NCI-H526 (cell line): ENCODE results near the gene IQCN.
A peak's percentile ranks its signal among the peaks of the same experiment; 100 is the strongest.

ENCODE experiments used
- DNase-seq, 2 experiments: peaks; one replicate each; lab custom pipeline; 2025; lab: John Stamatoyannopoulos, UW

The IQCN gene

DNA sequence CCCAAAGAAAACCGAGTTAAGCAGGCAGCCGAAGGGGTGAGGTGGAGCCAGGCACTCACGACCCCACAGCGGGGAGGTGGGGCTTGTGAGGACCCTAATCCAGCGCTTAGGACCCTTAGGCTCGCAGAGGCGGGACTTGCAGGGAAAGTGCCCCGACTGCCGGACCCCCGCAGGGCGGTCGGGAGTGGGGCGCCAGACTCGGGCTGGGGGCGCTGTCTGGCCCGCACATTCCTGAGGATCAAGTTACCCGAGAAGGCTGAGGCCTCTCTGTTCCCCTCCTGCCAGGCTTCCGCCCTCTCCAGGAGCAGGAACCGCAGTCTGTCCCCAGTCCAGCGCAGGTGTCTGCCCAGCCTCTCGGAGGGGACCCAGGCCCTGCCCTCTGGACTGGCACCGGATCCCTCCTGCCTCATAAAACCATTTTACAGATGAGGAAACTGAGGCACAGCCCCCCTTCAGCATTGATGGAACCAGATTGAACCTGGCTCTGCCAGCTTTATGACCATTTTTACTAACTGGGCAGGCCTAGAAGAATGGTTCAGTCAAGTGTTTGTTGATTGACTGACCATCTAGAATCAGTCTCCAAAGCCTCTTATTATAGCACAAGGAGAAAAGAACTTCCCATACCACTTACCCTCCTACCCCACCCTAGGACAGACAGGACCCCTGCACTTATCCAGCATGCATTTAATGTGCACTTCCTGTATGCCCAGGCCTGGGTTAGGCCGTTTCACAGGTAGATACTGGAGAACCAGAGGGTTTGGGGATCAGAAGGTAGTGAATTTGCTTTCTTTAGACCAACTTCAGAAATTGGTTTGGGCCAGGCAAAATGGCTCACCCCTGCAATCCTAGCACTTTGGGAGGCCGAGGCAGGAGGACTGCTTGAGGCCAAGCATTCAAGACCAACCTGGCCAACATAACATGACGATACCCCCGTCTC is 13.9 kb upstream of the IQCN start:
- no peak for DNase-seq

DNA sequence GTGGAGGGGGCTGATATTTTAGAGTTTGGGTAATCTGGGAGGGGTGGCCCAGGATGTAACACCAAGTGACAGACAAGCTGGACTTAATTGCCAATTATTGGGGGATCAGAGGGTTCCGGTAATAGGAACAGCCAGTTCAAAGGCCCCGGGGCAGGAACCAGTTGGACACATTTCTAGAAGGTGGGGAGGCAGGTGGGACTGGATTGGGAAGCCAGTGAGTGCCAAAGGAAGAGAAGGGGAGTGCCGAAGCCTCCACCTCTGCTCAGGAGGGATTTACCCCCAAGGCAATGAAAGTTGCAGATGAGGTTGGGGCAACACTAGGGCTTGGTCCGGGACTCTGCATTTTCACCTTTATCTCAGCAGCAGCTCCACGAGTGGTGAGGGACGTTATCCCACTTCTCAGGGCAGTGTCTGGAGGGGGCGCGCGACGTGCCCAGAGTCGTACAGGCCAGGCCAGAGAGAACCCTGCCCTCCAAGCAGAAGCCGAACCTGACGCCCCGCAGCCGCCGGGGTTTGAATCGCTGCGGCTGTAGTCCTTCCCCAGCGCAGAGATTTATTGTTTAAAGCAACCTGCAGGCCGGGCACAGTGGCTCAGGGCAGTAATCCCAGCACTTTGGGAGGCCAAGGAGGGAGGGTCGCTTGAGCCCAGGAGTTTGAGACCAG is 12.9 kb upstream of the IQCN start:
- no peak for DNase-seq

DNA sequence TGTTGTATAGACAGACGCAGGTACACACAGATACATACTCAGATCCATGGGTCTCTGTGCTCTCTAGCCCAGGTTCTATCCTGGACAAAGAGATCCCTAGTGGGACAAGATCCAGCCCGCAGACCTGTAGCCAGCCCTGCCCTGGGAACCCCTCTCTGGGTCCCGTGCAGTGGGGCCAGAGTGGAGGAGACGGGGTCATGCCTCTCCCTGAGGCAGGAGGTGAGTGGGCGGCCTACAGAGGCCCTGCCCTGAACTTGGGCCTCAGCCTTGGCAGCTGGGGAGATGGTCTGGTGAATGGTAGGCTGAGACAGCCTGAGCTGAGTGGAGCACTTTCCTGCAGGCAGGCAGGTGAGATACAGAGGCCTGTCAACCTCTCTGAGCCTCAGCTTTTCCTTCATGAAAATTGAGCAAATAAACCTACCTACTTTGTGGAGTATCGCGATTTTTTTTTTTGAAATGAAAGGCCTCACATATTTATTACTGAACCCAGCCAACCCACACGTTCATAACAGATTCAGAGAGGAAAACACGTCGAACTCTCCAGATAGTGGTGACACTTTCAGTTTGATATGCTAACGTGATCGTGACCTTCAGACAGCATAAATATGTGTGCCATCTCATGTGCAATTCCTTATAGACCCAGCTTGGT is 10.6 kb upstream of the IQCN start:
- DNase-seq: no peak

DNA sequence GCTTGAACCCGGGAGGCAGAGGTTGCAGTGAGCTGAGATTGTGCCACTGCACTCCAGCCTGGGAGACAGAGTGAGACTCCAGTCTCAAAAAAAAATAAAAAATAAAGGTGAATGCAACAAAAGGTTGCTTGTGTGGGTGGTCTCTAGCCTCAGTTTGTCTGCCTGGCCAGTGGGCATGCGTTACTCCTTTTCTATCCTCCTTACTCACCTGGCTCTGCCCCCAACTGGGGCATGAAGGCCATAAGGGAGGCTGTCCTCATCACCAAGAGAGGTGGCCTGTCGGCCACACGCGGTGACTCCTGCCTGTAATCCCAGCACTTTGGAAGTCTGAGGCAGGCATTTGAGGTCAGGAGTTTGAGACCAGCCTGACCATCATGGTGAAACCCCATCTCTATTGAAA is 9.1 kb upstream of the IQCN start:
- no peak for DNase-seq

DNA sequence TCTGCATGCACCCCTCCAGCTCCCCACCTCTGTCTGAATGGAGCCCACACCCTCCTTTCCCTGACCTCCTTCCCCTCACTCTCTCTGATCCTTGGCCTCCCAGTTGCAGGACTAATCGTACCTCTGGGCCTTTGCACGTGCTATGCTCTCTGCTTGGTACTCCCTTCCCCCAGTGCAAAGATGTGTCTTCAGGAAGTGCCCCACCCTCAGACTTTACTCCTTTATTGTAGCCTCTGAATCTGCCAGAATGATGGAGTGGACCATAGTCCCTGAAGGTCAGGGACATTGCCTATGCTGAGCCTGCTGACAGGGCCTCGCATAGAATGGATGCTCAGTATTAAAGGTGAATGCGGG is 8.5 kb upstream of the IQCN start:
- DNase-seq: no peak

DNA sequence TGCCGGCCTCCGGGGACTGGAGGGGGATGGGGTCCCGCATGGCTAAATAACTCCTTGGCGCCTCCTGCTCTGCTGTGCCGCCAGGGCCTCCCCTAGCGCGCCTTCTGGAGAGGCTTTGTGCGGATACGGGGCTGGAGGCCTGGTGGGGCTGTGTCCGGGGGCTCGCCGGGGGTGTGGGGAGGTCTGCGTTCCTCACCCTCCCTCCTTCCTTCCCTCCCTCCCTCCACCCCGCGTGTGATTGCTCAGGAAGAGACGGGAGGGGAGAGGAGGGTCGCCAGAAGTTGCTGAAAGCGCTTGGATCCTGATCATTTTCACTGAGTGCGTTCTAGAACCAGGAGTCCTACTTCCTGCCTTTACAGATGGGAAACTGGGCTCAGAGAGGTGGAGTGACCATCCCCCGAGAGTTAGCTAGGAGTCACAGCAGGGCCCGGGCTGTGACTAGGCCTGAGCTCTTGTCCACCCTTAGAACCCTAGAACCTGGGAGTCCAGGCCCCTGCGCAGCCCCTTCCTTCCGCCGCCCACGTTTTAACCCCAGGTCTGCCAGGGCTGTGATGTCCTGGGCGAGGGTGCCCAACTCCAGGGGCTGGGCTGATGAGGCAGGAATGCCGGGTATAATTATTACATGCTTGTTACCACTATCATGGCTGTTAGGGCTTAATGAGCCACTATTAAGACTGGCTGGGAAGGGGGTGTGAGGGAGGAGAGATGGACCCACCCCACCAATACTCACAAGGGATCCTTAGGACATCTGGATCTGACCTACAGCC is 8.0 kb upstream of the IQCN start:
- peak; percentile 35 to 41 for DNase-seq

DNA sequence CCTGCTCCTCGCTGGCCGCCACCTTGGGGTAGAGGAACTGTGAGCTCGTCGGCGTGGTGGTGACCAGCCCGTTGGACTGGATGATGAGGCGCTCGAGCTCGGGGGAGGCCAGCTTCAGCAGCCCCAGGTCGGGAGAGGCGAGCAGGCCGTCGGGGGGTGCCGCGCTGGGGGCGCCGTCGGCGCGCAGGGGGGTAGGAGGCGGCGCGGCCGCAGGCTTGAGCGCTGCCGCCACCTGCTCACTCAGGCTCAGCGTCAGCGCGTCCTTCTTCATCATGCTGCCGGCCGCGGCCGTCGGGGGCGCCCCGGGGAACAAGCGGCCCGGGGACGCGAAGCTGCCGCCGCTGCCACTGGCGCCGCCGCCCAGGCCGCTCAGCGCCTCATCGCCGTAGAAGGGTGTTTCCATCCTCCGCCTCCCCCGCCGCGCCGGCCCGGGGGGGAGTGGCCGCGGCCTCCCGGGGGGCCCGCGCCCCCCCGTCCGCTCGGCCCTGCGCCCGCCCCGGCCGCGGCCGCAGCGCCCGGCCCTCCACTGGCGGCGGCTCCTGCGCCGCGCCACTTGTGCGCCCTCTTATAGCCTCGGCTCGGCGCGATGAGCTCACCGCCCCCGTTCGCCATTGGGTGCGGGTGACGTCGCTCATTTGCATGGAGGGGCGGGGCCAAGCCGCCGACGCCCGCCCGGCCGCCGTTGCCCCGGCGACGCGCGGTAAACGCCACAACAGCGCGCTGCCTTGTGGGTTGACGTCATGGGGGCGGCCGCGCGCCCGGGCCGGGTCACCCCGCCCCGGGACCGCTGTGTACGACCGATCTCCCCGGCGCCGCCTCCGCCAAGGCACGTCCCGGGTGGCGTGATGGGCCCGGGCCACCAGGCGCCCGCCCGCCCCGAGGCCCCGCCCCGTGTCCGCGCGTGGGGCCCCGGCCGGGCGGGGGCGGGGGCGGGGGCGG is 7.1 kb upstream of the IQCN start, which contains the start of gene JUND:
Gene JUND (minus strand): TSS at position 541 of the 939 bp plus-strand sequence. CDS start 138 bp downstream, at position 403.
- peak; percentile 59 to 93 for DNase-seq

DNA sequence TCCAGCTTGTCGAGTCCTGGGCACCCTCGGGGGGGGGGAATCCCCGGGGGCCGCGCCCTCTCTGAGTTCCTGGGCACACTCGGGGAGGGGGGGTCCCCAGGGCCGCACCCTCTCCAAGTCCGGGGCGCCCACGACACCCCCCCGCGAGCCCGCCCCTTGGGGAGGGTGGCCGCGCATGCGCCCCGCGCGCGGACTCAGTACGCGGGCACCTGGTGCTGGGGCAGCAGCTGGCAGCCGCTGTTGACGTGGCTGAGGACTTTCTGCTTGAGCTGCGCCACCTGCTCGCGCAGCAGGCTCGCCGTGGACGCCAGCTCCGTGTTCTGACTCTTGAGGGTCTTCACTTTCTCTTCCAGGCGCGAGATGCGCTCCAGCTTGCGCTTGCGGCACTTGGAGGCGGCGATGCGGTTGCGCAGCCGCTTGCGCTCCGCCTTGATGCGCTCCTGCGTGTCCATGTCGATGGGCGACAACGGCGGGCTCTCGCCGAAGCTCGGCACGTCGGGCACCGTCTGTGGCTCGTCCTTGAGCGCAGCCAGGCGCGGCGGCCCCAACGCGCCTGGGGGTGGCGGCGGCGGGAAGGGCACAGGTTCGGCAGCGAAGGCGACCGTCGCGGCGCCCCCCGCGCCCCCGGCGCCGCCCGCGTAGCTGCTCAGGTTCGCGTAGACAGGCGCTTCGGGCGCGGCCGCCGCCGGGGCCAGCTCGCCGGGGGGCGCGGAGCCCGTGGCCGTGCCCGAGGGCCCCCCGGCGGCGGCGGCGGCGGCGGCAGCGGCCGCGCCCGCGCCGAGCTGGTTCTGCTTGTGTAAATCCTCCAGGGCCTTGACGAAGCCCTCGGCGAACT is 6.2 kb upstream of the IQCN start:
- DNase-seq: peak in 1 of 2 experiments; percentile 72

DNA sequence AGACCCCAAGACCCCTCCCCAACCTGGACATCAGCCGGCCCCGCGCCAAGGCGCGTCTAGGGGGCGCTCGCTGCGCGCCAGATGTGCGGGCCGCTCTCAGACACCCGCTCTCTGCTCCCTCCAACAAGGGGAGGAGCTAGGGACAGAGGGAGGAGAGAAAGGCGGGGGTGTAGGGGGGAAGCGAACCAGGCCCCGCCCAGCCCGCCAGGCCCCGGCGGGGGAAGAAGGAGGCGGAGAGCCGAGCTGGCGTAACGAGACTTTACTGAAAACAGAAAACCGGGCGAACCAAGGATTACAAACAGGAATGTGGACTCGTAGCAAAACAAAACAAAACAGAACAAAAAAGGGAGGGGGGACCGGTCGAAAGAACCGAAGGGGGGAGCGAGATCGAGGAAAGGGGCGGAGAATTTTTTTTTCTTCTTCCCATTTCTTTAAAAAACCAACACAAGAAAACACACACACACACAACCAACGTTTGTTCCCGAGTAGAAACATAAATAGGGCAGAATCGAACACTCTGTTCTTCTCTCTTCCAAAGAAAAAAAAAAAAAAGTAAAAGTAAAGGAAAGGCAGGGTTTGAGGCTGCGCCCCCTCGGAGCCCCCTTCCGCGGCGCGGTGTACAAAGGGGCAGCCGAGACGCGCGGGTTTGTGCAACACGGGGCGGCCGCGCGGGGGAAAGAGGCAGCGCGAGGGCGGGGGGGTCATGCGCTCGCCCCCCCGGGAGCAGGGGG is 5.4 kb upstream of the IQCN start:
- DNase-seq: peak; percentile 80 to 94

DNA sequence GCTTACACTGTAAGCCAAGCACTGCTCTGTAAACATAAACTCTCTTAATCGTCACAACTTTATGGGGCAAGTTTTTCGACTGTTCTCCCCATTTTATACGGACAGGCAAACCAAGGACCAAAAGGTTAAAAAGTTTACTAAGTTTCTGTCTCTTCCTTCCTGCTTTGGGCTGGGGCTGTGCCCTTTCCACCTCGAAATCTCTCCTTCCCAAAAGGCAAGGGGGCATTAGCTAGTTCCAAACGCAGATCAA is 4.9 kb upstream of the IQCN start:
- no peak for DNase-seq

DNA sequence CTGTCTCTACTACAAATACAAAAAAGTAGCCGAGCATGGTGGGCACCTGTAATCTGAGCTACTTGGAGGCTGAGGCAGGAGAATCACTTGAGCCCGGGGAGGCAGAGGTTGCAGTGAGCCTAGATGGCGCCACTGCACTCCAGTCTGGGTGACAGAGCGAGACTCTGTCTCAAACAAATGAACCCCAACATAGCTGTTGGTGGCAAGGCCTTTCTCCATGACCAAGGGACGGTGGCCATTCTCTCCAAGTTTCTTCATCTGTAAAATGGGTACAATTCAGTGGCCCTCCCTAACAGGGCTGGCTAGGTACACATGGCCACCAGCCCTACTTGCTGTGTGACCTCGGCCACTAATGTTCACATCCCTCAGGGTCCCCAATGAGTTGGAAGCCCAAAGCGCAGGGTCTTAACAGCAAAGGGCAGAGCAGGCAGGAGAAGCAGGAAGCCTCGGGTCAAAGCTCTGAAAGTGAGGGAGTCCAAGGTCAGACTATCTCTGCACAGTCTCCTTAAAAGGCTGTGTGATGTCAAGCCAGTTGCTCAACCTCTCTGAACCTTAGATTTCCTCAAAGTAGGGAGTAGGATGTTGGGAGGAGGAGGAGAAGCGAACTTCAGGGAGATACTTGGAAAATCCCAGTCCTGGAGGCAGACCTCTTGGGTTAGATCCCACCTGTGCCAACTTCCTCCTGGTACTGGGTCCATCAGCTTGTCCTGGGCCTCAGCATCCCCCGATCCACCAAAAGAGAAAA is 4.4 kb upstream of the IQCN start:
- no peak for DNase-seq

DNA sequence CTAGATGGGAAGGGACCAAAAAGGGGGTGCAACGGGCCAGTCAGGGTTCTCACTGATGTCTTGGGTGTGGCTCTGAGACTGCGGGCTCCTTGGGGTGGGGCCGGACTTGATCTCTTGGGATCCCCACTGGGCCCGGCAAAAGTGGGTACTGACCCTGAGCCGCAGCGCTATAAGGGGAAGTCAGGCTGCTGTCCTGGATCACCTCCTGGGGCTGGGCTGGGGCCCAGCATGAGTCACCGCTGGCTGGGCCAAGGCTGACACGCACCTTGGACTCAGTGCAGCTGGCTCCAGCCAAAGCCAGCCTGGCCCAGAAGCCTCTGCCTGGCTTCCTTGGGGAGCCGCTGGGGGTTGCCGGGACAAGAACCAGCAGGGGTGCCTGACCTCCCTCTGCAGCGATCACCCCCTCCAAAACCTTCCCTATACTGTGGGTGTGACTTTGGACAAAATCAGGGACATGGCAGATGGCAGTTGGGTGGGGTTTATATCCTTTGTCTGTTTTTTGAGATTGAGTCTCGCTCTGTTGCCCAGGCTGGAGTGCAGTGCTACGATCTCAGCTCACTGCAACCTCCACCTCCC is 617 bp upstream of the IQCN start:
- DNase-seq: no peak

DNA sequence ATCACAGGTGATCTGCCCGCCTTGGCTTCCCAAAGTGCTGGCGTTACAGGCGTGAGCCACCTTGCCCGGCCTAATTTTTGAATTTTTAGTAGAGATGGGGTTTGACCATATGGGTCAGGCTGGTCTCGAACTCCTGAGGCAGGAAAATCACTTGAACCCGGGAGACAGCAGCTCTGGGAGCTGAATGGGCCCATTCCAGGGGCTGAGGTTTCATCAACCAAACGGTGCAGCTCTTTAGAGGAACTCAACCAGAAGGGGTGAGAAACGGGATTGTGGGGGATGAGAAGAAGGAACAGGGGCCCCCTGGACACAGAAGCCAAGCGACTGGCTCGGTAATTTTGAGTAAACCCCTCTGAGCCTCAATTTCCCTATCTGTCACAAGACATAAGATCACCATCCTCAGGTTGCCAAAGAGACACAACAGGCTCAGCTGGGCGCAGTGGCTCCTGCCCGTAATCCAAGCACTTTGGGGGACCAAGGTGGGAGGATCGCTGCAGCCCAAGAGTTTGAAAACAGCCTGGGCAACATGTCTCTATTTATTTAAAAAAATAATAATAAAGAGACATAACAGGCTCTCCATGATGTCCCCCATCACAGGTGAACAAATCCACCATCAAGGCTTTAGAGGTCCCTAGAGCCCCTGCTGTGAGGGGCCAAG is 562 bp downstream of the IQCN start:
- no peak for DNase-seq

DNA sequence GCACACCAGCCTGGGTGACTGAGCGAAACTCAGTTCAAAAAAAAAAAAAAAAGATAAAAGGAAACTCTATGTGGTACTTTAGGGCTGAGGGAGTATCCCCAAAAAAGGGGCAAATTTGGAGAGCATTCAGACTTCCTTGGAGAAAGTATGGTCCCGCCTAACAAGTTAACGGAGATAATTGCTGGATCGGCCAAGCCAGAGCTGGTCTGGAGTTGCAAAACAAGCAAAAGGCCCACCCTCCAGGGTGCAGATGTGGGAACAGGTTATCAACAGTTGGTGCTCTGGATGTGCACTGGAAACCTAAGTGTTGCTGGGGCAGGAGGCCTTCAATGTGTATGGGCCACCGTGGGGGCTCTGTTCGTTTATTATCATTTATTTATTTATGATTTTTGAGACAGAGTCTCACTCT is 2.8 kb downstream of the IQCN start:
- no peak for DNase-seq

DNA sequence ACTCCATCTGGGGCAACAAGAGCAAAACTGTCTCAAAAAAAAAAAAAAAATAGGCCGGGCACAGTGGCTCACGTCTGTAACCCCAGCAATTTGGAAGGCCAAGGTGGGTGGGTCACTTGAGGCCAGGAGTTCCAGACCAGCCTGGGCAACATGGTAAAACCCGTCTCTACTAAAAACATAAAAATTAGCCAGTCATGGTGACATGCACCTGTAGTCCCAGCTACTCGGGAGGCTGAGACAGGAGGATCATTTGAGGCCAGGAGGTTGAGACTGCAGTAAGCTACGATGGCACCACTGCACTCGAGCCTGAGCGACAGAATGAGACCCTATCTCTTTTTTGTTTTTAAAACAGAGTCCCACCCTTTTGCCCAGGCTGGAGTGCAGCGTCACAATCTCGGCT is 3.9 kb downstream of the IQCN start:
- DNase-seq: no peak

DNA sequence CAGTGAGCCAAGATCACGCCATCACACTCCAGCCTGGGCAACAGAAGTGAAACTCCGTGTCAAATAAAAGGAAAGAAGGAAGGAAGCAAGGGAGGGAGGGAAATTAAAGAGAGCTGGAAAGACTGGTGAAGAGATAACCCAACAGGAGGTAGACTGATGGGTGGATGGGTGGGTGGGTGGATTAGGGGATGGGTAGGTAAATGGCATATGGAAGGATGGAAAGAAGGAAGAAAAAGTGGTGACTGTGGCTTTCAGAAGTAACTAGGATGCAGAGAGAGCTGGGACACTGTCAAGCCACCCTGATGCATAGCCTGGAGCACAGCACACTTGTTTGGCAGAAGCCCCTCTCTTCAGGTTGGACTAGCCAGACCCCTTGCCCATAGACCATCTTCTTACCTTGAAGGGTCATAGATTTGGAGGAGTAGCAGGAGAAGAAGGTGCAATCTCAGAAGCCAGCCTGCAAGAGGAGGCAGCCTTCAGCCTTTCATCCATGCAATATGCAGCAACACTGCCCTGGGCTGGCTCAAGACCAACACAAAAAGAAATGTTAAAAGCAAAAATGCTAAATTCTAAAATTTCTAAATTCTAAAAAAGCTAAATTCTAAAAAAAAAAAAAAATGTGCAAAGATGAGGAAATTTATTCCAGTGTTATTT is 5.1 kb downstream of the IQCN start:
- DNase-seq: no peak
